Thoracic aorta (tissue), 2 donors: ENCODE data around the gene CPT1B. TPM values are rescaled to one million over a fixed set of nuclear protein-coding genes. Genes with fewer than 3 reads are reported as not detected.

Experiments used
- ATAC-seq: fragments of 150-250 bp; one replicate; pipeline ENCODE4 v1.8.0; 2017; ENCODE audit warnings: low read depth; ENCODE audit not compliant: insufficient number of reproducible peaks, low FRiP score
- DNase-seq: peaks from one replicate; pipeline ENCODE4 v3.0.0-alpha.2; 2020; ENCODE audit warnings: low spot score
- H3K27ac ChIP-seq, 2 donors: fragments of 200-600 bp; sonication (generic); 1 replicate in 1 of 2; 2 replicates in 1 of 2; pipeline ENCODE4 v1.5.1; 2016; ENCODE audit warnings: mild to moderate bottlenecking in 2 of 2, moderate library complexity in 2 of 2
- H3K27me3 ChIP-seq: fragments of 200-600 bp; sonication (generic); replicated peaks from 2 replicates; pipeline ENCODE4 v1.6.0; 2016; ENCODE audit warnings: mild to moderate bottlenecking; ENCODE audit not compliant: insufficient read depth
- H3K36me3 ChIP-seq: fragments of 200-600 bp; sonication (generic); one replicate; pipeline ENCODE4 v1.5.1; 2016
- H3K4me1 ChIP-seq, 2 donors: fragments of 200-600 bp; sonication (generic); 1 replicate in 1 of 2; 2 replicates in 1 of 2; pipeline versions ENCODE4 v1.5.1 to v1.6.0; 2016; ENCODE audit warnings: low read depth in 2 of 2, mild to moderate bottlenecking in 1 of 2; ENCODE audit not compliant: control insufficient read depth in 1 of 2
- H3K4me3 ChIP-seq: fragments of 200-600 bp; sonication (generic); 2 replicates; pipeline ENCODE4 v1.5.1; 2016; ENCODE audit warnings: mild to moderate bottlenecking
- H3K9me3 ChIP-seq: fragments of 200-600 bp; sonication (generic); 2 replicates; pipeline ENCODE4 v1.5.1; 2016
- total RNA-seq, 2 donors: library from RNA; depleted of rRNA; stranded (reverse); fragments of >200 nt; gene quantifications; one replicate each; pipeline versions ENCODE4 v1.1.0 to v1.2.3, GENCODE V29; 2016
- TF ChIP-seq, protein P1 (sequence below): fragments of 200-600 bp; sonication (generic); IDR thresholded peaks from one replicate; pipeline ENCODE4 v1.5.1; 2019; ENCODE audit warnings: antibody characterized with exemption

CPT1B gene
- total RNA-seq, 2 donors from 2014 or later = 14.6 to 21.4 TPM

- no peaks in the 10 kb centered on the region for H3K27me3 ChIP-seq
- no peaks in the 10 kb centered on the region for H3K9me3 ChIP-seq
- ATAC-seq = no peak
- TF ChIP-seq, protein P1, sequence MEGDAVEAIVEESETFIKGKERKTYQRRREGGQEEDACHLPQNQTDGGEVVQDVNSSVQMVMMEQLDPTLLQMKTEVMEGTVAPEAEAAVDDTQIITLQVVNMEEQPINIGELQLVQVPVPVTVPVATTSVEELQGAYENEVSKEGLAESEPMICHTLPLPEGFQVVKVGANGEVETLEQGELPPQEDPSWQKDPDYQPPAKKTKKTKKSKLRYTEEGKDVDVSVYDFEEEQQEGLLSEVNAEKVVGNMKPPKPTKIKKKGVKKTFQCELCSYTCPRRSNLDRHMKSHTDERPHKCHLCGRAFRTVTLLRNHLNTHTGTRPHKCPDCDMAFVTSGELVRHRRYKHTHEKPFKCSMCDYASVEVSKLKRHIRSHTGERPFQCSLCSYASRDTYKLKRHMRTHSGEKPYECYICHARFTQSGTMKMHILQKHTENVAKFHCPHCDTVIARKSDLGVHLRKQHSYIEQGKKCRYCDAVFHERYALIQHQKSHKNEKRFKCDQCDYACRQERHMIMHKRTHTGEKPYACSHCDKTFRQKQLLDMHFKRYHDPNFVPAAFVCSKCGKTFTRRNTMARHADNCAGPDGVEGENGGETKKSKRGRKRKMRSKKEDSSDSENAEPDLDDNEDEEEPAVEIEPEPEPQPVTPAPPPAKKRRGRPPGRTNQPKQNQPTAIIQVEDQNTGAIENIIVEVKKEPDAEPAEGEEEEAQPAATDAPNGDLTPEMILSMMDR = no peak
- no peak overlapping the region for H3K27ac ChIP-seq
- H3K36me3 ChIP-seq = no peaks in the 10 kb centered on the region
- H3K4me1 ChIP-seq = peaks cover 4 to 10% of the 10 kb centered on the region in 2 donors
- DNase-seq = no peak
- H3K4me3 ChIP-seq = no peak overlapping the region
Measured at GRCh38 chr22:50587407-50587806, 9.2 kb upstream of the CPT1B start.

DNA sequence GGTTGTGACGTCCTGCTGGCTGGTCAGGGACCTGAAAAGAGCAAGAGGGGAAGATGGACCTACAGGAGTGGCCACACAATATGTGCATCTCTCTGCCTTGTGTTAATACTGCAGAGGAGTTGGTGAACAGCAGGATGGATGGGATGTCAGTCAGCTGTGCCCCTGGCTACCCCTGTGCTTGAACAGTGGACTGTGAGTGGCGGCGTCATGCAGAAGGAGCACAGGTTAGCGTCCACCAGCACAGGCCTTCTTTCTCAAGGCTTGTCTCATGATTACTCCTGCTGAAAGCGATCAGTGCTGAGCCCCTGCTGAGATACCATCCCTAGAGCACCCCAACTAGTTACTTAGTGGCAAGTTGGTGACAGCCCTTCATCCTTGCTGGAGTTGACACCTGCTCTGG is 8.2 kb upstream of the CPT1B start:
- Histone ChIP-seq H3K36me3 (no peaks in the 10 kb centered on the region), H3K4me1 (peaks cover 4 to 16% of the 10 kb centered on the region in 2 donors), H3K27me3 (no peaks in the 10 kb centered on the region), H3K27ac (no peak overlapping the region), H3K4me3 (no peak overlapping the region), H3K9me3 (no peaks in the 10 kb centered on the region)
- ATAC-seq (no peak), DNase-seq (no peak)
- TF ChIP-seq, protein P1 = no peak

GRCh38 chr22:50585781-50586180 is 7.6 kb upstream of the CPT1B start:
- TF ChIP-seq, protein P1 = no peak
- Histone ChIP-seq H3K27me3 (no peaks in the 10 kb centered on the region), H3K4me1 (peaks cover 4 to 20% of the 10 kb centered on the region in 2 donors), H3K9me3 (no peaks in the 10 kb centered on the region), H3K4me3 (no peak overlapping the region), H3K36me3 (no peaks in the 10 kb centered on the region), H3K27ac (no peak overlapping the region)
- no peak for DNase-seq
- no peak for ATAC-seq

GRCh38 chr22:50585238-50585637 is 7.0 kb upstream of the CPT1B start:
- H3K27me3 ChIP-seq = no peaks in the 10 kb centered on the region
- H3K4me3 ChIP-seq = no peak overlapping the region
- TF ChIP-seq, protein P1 = no peak
- H3K4me1 ChIP-seq = peaks cover 4 to 20% of the 10 kb centered on the region in 2 donors
- no peaks in the 10 kb centered on the region for H3K9me3 ChIP-seq
- ATAC-seq (no peak), DNase-seq (no peak)
- H3K36me3 ChIP-seq = no peaks in the 10 kb centered on the region
- H3K27ac ChIP-seq = no peak overlapping the region

DNA sequence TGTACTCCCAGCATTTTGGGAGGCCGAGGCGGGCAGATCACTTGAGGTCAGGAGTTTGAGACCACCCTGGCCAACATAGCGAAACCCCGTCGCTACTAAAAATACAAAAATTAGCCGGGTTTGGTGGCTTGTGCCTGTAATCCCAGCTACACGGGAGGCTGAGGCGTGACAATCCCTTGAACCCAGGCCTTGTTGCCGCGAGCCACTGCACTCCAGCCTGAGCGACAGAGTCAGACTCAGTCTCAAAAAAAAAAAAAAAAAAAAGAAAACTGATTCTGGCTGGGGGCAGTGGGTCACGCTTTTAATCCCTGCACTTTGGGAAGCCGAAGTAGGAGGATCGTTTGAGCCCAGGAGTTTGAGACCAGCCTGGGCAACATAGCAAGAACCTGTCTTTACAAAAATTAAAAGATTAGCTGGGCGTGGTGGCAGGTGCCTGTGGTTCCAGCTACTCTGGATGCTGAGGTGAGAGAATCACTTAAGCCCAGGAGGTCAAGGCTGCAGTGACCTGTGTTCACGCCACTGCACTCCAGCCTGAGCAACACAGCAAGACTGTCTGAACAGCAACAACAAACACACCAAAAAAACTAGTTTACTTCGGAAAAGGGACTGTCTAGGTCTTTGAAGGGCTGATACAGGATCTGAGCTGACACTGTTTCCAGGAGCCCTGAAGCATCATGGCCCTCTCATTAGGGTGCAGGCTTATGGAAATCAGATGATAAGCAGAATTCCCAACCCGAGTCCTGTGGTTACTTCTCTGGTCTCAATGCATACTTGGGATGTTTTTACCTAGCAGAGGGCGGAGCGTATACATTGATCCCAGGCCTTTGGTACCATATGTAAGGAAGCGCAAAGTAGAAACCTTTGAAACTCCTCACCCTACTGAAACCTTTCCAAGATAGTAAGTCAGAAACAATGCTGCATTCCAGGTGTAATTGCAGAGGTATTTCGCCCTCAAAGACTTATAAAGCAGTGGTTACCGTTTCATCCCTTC is 6.2 kb upstream of the CPT1B start:
- ATAC-seq = no peak
- H3K27ac ChIP-seq = no peak overlapping the region
- no peaks in the 10 kb centered on the region for H3K27me3 ChIP-seq
- TF ChIP-seq, protein P1 = no peak
- no peak for DNase-seq
- peaks cover 4 to 20% of the 10 kb centered on the region in 2 donors for H3K4me1 ChIP-seq
- H3K4me3 ChIP-seq = no peak overlapping the region
- no peaks in the 10 kb centered on the region for H3K9me3 ChIP-seq
- H3K36me3 ChIP-seq = no peaks in the 10 kb centered on the region
